Breast epithelium (tissue), 3 donors: Measurements from ENCODE around the gene MYO15A.

Source experiments
- CTCF ChIP-seq, 3 donors: fragments of 450-650 bp; IDR thresholded peaks; one replicate each; pipeline ENCODE4 v1.5.1; 2016 to 2017; ENCODE audit warnings: antibody characterized with exemption in 3 of 3, mild to moderate bottlenecking in 3 of 3, moderate library complexity in 3 of 3
- POLR2A ChIP-seq: fragments of 450-650 bp; IDR thresholded peaks from one replicate; pipeline ENCODE4 v1.6.1; 2016; ENCODE audit warnings: antibody characterized with exemption, mild to moderate bottlenecking, moderate library complexity
- POLR2AphosphoS5 ChIP-seq, 3 donors: sonication (generic); formaldehyde crosslinking; IDR thresholded peaks; one replicate each; pipeline ENCODE4 v1.6.1; 2017; ENCODE audit warnings: antibody characterized with exemption in 3 of 3

- TF ChIP-seq CTCF (IDR thresholded peaks at IDR 0.05) = no peak
- TF ChIP-seq POLR2A = no peak
- TF ChIP-seq POLR2AphosphoS5 (IDR thresholded peaks at IDR 0.05) = no peak
Observed at GRCh38 chr17:18111330-18111971, 2.9 kb downstream of the MYO15A start.
